PC-3 (cell line): ENCODE results near the gene SLC7A6OS. TPM values are rescaled to one million over a fixed set of nuclear protein-coding genes. Genes with fewer than 3 reads are reported as not detected.
A peak's percentile ranks its signal among the peaks of the same experiment; 100 is the strongest.

Experiments
- ATAC-seq: fragments of 200-7000 bp; cut with Tn5 transposase; 2 replicates; pipeline ENCODE4 v1.9.1; 2020; ENCODE audit warnings: mild to moderate bottlenecking, moderate library complexity
- BruUV-seq: library from RNA; stranded (reverse); fragments of 400-500 nt; replicated peaks from 2 replicates; lab custom pipeline; 2021; lab: Mats Ljungman, UMichigan
- CTCF ChIA-PET: fragments of 300-600 bp; sonication (Branson Sonifier 250); formaldehyde crosslinking; loops from one replicate; lab custom pipeline; 2022; ENCODE audit warnings: antibody characterized with exemption; lab: Charles Lee
- POLR2A ChIA-PET: fragments of 300-600 bp; sonication (Branson Sonifier 250); formaldehyde crosslinking; loops from one replicate; lab custom pipeline; 2022; ENCODE audit warnings: antibody characterized with exemption; ENCODE audit not compliant: unreplicated experiment; lab: Charles Lee
- DNase-seq: peaks from one replicate; pipeline ENCODE4 v3.0.0-alpha.2; 2015
- H2AFZ ChIP-seq: fragments of 300-600 bp; sonication (generic); 2 replicates; pipeline ENCODE4 v1.6.0; 2016; ENCODE audit warnings: antibody characterized with exemption, low read length
- H3F3A ChIP-seq: fragments of 300-600 bp; sonication (generic); one replicate; pipeline ENCODE4 v1.6.0; 2017; ENCODE audit warnings: antibody characterized with exemption, low read length, control low read depth, mild to moderate bottlenecking; ENCODE audit not compliant: unreplicated experiment
- H3K27ac ChIP-seq: fragments of 300-600 bp; sonication (generic); 2 replicates; pipeline ENCODE4 v1.5.1; 2016; ENCODE audit warnings: mild to moderate bottlenecking, low read length
- H3K27me3 ChIP-seq: fragments of 300-600 bp; sonication (generic); 2 replicates; pipeline ENCODE4 v1.6.1; 2016; ENCODE audit warnings: low read length, mixed read lengths
- H3K36me3 ChIP-seq: fragments of 300-600 bp; sonication (generic); 2 replicates; pipeline ENCODE4 v1.6.1; 2016; ENCODE audit warnings: low read depth, mixed run types, low read length, mixed read lengths
- H3K4me1 ChIP-seq: fragments of 300-600 bp; sonication (generic); 2 replicates; pipeline ENCODE4 v1.5.1; 2016; ENCODE audit warnings: low read length; ENCODE audit not compliant: insufficient read depth
- H3K4me2 ChIP-seq: fragments of 300-600 bp; sonication (generic); 2 replicates; pipeline ENCODE4 v1.6.0; 2016; ENCODE audit warnings: low read length
- H3K4me3 ChIP-seq: fragments of 300-600 bp; sonication (generic); 2 replicates; pipeline ENCODE4 v1.5.1; 2016; ENCODE audit warnings: mild to moderate bottlenecking, low read length, mixed read lengths
- H3K79me2 ChIP-seq: fragments of 300-600 bp; sonication (generic); 2 replicates; pipeline ENCODE4 v1.6.1; 2017; ENCODE audit warnings: low read length, mixed read lengths
- H3K9ac ChIP-seq: fragments of 300-600 bp; sonication (generic); 2 replicates; pipeline ENCODE4 v1.6.0; 2016; ENCODE audit warnings: mild to moderate bottlenecking, low read length
- H3K9me2 ChIP-seq: fragments of 300-600 bp; sonication (generic); replicated peaks from 2 replicates; pipeline ENCODE4 v1.6.1; 2016; ENCODE audit warnings: mixed run types, low read length, mixed read lengths
- H3K9me3 ChIP-seq: fragments of 300-600 bp; sonication (generic); 2 replicates; pipeline ENCODE4 v1.6.1; 2016; ENCODE audit warnings: low read length, mixed read lengths
- H4K20me1 ChIP-seq: fragments of 300-600 bp; sonication (generic); 2 replicates; pipeline ENCODE4 v1.6.1; 2016; ENCODE audit warnings: low read length, mixed read lengths
- EZH2 ChIP-seq: fragments of 300-600 bp; sonication (generic); IDR thresholded peaks from one replicate; pipeline ENCODE4 v1.6.1; 2017; ENCODE audit warnings: antibody characterized with exemption, mild to moderate bottlenecking, low read length; ENCODE audit not compliant: unreplicated experiment
- EZH2phosphoT487 ChIP-seq: fragments of 300-600 bp; sonication (generic); IDR thresholded peaks from 2 replicates; pipeline ENCODE4 v1.6.1; 2018; ENCODE audit warnings: mild to moderate bottlenecking, antibody characterized with exemption, low read length, borderline replicate concordance
- intact Hi-C: fragments of 100-400 bp; cut with micrococcal nuclease; formaldehyde crosslinking; loops from 2 replicates; pipeline ENCODE4 v1.9.0; 2023
- total RNA-seq: library from RNA; depleted of rRNA; stranded (reverse); fragments of >200 nt; gene quantifications from 2 replicates; pipeline ENCODE4 v1.2.3, GENCODE V29; 2014
- TF ChIP-seq, protein P1 (sequence below): fragments of 300-600 bp; sonication (generic); conservative IDR thresholded peaks from 2 replicates; pipeline ENCODE4 v1.5.1; 2017; ENCODE audit warnings: antibody characterized with exemption, low read depth, mild to moderate bottlenecking, low read length

The SLC7A6OS gene
- total RNA-seq, 1 experiment from 2014 or later, result 12.6 TPM

DNA sequence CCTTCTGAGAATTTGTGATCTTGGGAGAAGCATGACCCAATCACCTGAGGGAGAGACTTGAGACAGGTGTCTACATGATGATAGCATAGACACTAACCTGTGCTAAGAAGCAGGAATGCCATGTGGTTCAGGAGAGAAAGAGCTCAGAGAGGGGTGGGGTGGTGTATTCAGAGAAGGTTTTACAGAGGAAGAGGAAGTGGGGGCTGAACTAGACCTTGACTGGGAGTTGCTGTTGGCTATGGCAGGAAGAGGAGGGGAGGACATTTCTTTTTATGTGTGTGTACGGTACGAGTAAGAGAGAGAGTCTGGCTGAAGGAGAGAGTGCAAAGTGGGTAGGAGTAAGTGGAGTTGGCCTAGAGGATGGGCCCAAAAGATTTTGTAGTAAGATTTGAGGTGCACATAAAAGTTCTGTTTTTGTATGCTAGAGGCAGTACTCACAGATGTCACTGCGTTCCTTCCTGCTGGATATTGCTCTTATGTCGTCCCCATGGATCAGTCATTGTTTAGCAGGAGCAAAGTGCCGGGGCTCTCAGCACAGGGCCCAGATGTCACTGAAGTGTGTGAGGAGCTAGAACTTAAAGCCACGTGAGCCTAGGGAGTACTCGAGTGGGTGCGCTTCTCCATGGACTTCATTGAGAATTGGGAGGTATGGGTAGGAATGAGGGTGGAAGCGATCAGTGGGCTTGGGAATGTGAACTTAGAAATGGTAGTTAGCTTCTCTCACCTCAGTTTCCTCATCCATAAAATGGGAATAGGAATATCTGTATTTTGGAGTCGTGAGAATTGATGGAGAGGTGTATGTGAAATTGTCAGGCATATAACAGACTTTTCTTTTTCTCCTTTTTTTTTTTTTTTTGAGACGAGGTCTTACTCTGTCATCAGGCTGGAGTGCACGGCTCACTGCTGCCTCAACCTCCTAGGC is 24.3 kb downstream of the SLC7A6OS start:
- DNase-seq (no peak), ATAC-seq (peak; percentile 44)
- intact Hi-C loops, result no loop called here
- BruUV-seq, result no TSS peak
- H3K79me2 ChIP-seq, result peaks cover 14% of the 10 kb centered on the region; the same call in 1 of the 2 replicates
- no peak overlapping the region for H3K4me2 ChIP-seq
- no peaks in the 10 kb centered on the region for H3K9me2 ChIP-seq
- ChIA-PET CTCF (no interaction called here), POLR2A (no interaction called here)
- peaks cover 20% of the 10 kb centered on the region for H3K4me1 ChIP-seq
- no peaks in the 10 kb centered on the region for H3K27me3 ChIP-seq
- H3K4me3 ChIP-seq, result no peak overlapping the region
- no peak overlapping the region for H3K27ac ChIP-seq
- H2AFZ ChIP-seq, result no peak overlapping the region
- H3F3A ChIP-seq, result no peaks in the 10 kb centered on the region
- no peaks in the 10 kb centered on the region for H4K20me1 ChIP-seq
- H3K36me3 ChIP-seq, result peaks cover 10% of the 10 kb centered on the region; the same call in 1 of the 2 replicates
- TF ChIP-seq, protein P1, sequence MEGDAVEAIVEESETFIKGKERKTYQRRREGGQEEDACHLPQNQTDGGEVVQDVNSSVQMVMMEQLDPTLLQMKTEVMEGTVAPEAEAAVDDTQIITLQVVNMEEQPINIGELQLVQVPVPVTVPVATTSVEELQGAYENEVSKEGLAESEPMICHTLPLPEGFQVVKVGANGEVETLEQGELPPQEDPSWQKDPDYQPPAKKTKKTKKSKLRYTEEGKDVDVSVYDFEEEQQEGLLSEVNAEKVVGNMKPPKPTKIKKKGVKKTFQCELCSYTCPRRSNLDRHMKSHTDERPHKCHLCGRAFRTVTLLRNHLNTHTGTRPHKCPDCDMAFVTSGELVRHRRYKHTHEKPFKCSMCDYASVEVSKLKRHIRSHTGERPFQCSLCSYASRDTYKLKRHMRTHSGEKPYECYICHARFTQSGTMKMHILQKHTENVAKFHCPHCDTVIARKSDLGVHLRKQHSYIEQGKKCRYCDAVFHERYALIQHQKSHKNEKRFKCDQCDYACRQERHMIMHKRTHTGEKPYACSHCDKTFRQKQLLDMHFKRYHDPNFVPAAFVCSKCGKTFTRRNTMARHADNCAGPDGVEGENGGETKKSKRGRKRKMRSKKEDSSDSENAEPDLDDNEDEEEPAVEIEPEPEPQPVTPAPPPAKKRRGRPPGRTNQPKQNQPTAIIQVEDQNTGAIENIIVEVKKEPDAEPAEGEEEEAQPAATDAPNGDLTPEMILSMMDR, result no peak
- TF ChIP-seq EZH2, result no peak
- TF ChIP-seq EZH2phosphoT487, result no peak
- no peaks in the 10 kb centered on the region for H3K9me3 ChIP-seq
- no peak overlapping the region for H3K9ac ChIP-seq

DNA sequence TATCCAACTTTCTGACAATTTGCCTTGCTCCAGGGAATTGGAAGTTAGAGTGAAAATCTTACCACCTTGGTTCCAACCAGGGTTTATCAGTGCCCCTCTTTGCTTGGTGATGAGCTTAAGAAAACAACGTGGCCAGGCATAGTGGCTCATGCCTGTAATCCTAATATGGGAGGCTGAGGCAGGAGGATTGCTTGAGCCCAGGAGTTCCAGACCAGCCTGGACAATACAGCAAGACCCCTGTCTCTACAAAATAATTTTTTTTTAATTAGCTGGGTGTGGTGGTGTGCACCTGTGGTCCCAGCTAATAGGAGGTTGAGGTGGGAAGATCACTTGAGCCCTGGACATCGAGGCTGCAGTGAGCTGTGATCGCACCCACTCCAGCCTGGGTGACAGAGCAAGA is 25.1 kb downstream of the SLC7A6OS start:
- peaks cover 20% of the 10 kb centered on the region for H3K4me1 ChIP-seq
- no peaks in the 10 kb centered on the region for H3K9me3 ChIP-seq
- no peak overlapping the region for H3K4me2 ChIP-seq
- intact Hi-C loops, result no loop called here
- no peaks in the 10 kb centered on the region for H3K27me3 ChIP-seq
- no peak overlapping the region for H3K4me3 ChIP-seq
- TF ChIP-seq, protein P1, result no peak
- TF ChIP-seq EZH2, result no peak
- TF ChIP-seq EZH2phosphoT487, result no peak
- H4K20me1 ChIP-seq, result no peaks in the 10 kb centered on the region
- POLR2A ChIA-PET, result no interaction called here
- H2AFZ ChIP-seq, result no peak overlapping the region
- H3K9ac ChIP-seq, result no peak overlapping the region
- no peak for ATAC-seq
- no peaks in the 10 kb centered on the region for H3F3A ChIP-seq
- DNase-seq, result no peak
- H3K27ac ChIP-seq, result no peak overlapping the region
- peaks cover 14% of the 10 kb centered on the region; the same call in 1 of the 2 replicates for H3K79me2 ChIP-seq
- no peaks in the 10 kb centered on the region for H3K9me2 ChIP-seq
- CTCF ChIA-PET, result no interaction called here
- peaks cover 10% of the 10 kb centered on the region; the same call in 1 of the 2 replicates for H3K36me3 ChIP-seq
- BruUV-seq, result no TSS peak

DNA sequence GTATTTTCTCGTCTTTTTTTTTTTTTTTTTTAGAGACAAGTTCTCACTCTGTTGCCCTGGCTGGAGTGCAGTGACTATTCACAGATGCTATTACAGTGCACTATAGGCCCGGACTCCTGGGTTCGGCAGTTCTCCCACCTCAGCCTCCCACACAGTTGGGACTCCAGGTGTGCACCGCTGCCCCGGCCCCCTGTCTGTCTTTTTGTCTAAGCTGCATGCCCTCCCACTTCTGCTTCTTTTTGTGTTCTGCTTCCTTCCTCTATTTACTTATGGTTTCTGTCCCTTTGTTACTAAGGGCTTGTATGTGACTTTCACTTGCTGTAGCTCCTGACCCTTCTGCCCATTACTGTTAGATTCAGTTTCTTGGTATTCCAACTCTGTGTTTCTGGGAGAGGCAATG is 25.9 kb downstream of the SLC7A6OS start:
- intact Hi-C loops, result no loop called here
- ATAC-seq, result no peak
- peaks cover 16% of the 10 kb centered on the region; the same call in 1 of the 2 replicates for H3K79me2 ChIP-seq

More for the DNA sequence above, 25.9 kb downstream of the SLC7A6OS start:
- Histone ChIP-seq H4K20me1 (no peaks in the 10 kb centered on the region), H2AFZ (no peak overlapping the region), H3K4me2 (no peak overlapping the region), H3K4me1 (peaks cover 19% of the 10 kb centered on the region), H3K36me3 (peaks cover 10% of the 10 kb centered on the region; the same call in 1 of the 2 replicates), H3K9me2 (no peaks in the 10 kb centered on the region), H3K4me3 (no peak overlapping the region), H3K9me3 (no peaks in the 10 kb centered on the region), H3K27me3 (no peaks in the 10 kb centered on the region), H3K9ac (no peak overlapping the region), H3K27ac (no peak overlapping the region), H3F3A (no peaks in the 10 kb centered on the region)
- BruUV-seq, result no TSS peak
- CTCF ChIA-PET, result no interaction called here
- no peak for DNase-seq
- TF ChIP-seq EZH2phosphoT487 (no peak), EZH2 (no peak)
- TF ChIP-seq, protein P1, result no peak
- POLR2A ChIA-PET, result no interaction called here
